Stomach (tissue), 4 donors: ENCODE data around the gene EVL.

Experiments
- EP300 ChIP-seq: sonication (generic); formaldehyde crosslinking; IDR thresholded peaks from one replicate; pipeline ENCODE4 v1.6.1; 2017; ENCODE audit warnings: antibody characterized with exemption
- POLR2A ChIP-seq, 4 donors: fragments of 450-650 bp; IDR thresholded peaks; one replicate each; pipeline ENCODE4 v1.6.1; 2016; ENCODE audit warnings: antibody characterized with exemption in 4 of 4, control low read depth in 2 of 4, mild to moderate bottlenecking in 1 of 4, moderate library complexity in 1 of 4
- POLR2AphosphoS5 ChIP-seq, 3 donors: sonication (generic); formaldehyde crosslinking; IDR thresholded peaks; one replicate each; pipeline ENCODE4 v1.6.1; 2016; ENCODE audit warnings: antibody characterized with exemption in 3 of 3
- TF ChIP-seq, protein P1 (sequence below), 7 experiments: fragments of 450-650 bp in 4 of 7; fragments of 200-600 bp in 3 of 7; sonication (generic) in 3 of 7; IDR thresholded peaks; one replicate each; pipeline ENCODE4 v1.5.1; 2016 to 2019; ENCODE audit warnings: antibody characterized with exemption in 7 of 7, control low read depth in 2 of 7, mild to moderate bottlenecking in 1 of 7

DNA sequence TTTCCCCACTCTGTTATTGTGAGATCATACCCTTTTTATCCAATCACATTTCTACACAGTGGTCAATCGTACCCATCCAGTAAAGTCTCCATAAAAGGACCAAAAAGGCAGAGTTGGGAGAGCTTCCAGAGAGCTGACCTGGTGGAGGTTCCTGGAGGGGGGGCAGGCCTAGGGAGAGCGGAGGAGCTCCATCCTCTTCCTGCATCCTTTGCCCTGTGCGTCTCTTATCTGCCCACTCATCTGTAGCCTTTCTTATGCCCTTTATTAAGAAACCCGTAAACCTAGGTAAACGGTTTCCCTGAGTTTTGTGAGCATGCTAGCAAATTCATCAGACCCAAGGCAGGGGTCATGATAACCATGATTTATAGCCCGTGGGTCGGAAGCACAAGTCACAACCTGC is 26.2 kb downstream of the EVL start:
- TF ChIP-seq, protein P1, sequence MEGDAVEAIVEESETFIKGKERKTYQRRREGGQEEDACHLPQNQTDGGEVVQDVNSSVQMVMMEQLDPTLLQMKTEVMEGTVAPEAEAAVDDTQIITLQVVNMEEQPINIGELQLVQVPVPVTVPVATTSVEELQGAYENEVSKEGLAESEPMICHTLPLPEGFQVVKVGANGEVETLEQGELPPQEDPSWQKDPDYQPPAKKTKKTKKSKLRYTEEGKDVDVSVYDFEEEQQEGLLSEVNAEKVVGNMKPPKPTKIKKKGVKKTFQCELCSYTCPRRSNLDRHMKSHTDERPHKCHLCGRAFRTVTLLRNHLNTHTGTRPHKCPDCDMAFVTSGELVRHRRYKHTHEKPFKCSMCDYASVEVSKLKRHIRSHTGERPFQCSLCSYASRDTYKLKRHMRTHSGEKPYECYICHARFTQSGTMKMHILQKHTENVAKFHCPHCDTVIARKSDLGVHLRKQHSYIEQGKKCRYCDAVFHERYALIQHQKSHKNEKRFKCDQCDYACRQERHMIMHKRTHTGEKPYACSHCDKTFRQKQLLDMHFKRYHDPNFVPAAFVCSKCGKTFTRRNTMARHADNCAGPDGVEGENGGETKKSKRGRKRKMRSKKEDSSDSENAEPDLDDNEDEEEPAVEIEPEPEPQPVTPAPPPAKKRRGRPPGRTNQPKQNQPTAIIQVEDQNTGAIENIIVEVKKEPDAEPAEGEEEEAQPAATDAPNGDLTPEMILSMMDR (IDR thresholded peaks at IDR 0.05) = no peak
- TF ChIP-seq EP300 (no peak), POLR2AphosphoS5 (IDR thresholded peaks at IDR 0.05) (no peak), POLR2A (IDR thresholded peaks at IDR 0.05) (no peak)
